NCI-H146 treated with DMSO at 0.1 percent for 48 hours (cell line): ENCODE results near the gene G2E3.
"Not testable (repeated sequence)": the region's sequence is repeated elsewhere in the genome, so short reads cannot be mapped to it uniquely, and the experiment has no call there.

ENCODE experiments used
- DNase-seq: peaks from one replicate; lab custom pipeline; 2025; ENCODE audit not compliant: unreplicated experiment; lab: John Stamatoyannopoulos, UW

The G2E3 gene

GRCh38 chr14:30558675-30559555 lies at the start of gene G2E3:
G2E3 (plus strand) TSS chr14:30559158; CDS start chr14:30581080, 21,922 bp downstream.
- peak; percentile 63 for DNase-seq

- DNase-seq: no peak
Observed at GRCh38 chr14:30517737-30518136, 41.2 kb upstream of the G2E3 start.

GRCh38 chr14:30518867-30519560 lies 39.9 kb upstream of the G2E3 start:
- DNase-seq: peak; percentile 33

- peak; percentile 40 for DNase-seq
Observed at GRCh38 chr14:30519961-30520360, 39.0 kb upstream of the G2E3 start.

GRCh38 chr14:30520536-30520935 lies 38.4 kb upstream of the G2E3 start:
- DNase-seq: peak; percentile 66

GRCh38 chr14:30521899-30522736 lies 36.8 kb upstream of the G2E3 start:
- peak; percentile 55 for DNase-seq

GRCh38 chr14:30525833-30526232 lies 33.1 kb upstream of the G2E3 start:
- no peak for DNase-seq

GRCh38 chr14:30527196-30527595 lies 31.8 kb upstream of the G2E3 start:
- no peak for DNase-seq

- no peak for DNase-seq
Observed at GRCh38 chr14:30528119-30528518, 30.8 kb upstream of the G2E3 start.

GRCh38 chr14:30528778-30529642 lies 29.9 kb upstream of the G2E3 start:
- no peak for DNase-seq

GRCh38 chr14:30532264-30532663 lies 26.7 kb upstream of the G2E3 start:
- DNase-seq: no peak

GRCh38 chr14:30533126-30533525 lies 25.8 kb upstream of the G2E3 start:
- DNase-seq: no peak

- DNase-seq: no peak
Observed at GRCh38 chr14:30541318-30541717, 17.6 kb upstream of the G2E3 start.

GRCh38 chr14:30546735-30547134 lies 12.2 kb upstream of the G2E3 start:
- DNase-seq: not testable (repeated sequence)

- DNase-seq: no peak
Observed at GRCh38 chr14:30547388-30548048, 11.4 kb upstream of the G2E3 start.

- DNase-seq: no peak
Observed at GRCh38 chr14:30550335-30550734, 8.6 kb upstream of the G2E3 start.

GRCh38 chr14:30551460-30551859 lies 7.5 kb upstream of the G2E3 start:
- DNase-seq: peak; percentile 70

- no peak for DNase-seq
Observed at GRCh38 chr14:30553311-30553989, 5.5 kb upstream of the G2E3 start.

- DNase-seq: no peak
Observed at GRCh38 chr14:30558362-30558674, 640 bp upstream of the G2E3 start.
